Measurements from ENCODE around the gene SPTBN2.

Gene SPTBN2

DNA sequence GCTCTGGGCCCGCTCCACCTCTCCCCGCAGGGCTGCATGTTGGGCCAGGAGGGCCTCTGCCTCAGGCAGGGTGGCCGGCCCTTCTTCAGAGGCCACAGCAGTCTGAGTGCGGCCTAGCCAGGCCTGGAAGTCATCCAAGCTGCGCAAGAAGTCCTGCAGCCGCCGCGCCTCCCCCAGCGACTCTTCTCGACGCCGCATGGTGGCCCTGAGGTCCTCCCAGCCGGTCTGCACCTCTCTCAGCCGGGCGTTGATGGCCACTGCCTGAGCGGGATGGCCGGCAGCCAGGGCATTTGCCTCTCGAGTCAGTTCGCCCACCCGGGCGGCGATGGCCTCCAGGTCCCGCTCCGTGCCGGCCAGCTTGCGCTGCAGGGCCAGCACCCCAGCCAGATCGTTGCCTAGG, 28.3 kb downstream of the SPTBN2 start:
- DNase-seq, result no peak

DNA sequence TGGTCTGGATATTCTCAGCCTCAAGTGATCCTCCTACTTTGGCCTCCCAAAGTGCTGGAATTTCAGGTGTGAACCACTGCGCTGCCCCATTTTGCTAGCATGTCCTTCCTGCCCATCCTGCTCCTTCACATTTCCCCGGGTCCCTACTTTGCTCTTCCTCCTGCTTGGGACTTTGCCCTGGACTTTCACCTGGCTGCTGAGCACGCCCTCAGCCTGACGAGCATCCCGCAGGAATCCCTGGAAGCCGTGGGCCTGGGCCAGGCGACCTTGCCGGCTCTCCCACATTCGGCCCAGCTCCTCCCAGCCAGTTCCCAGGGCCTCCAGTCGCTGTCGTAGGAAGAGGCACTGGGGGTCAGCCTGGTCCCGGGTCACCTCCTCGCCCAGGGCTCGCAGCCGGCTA, 28.7 kb downstream of the SPTBN2 start:
- DNase-seq, result no peak

DNA sequence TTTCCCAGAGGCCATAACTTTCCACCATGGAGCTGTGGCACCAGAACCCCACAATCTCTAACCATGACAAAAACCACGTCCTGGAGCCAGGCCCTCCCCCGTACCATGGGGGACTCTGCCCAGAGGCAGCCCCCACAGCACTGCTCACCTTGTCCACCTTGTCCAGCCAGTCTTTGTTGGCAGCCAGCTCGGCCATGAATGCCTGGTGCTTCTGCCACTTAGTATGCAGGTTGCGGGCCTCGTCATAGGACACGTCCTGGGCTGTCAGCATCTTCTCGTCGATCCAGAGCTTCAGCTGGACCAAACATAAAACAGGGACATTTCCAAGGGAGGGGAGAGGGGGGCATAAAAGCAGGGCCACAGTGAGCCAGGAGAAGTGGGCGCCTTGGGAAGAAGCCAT, 30.5 kb downstream of the SPTBN2 start:
- no peak for DNase-seq

DNA sequence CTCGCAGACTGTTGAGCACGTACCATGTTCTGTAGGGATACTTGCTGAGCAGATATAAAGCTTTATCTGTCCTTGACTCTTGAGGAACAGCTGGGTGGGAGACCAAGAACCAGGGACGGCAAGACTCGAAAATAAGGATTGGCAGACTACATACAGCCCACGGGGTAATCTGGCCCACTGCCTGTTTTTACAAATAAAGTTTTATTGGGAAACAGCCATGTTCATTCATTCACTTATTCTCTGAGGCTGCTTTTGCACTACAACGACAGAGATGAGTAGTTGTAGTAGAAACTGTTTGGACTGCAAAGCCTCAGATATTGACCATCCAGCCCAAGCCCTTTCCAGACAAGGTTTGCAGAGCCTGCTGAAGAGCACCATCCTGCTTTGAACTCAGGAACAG, 31.0 kb downstream of the SPTBN2 start:
- no peak for DNase-seq

GRCh38 chr11:66696146-66696545, 32.9 kb downstream of the SPTBN2 start:
- DNase-seq, result no peak

GRCh38 chr11:66694732-66695207, 34.2 kb downstream of the SPTBN2 start:
- peak; percentile 83 to 84 for DNase-seq

DNA sequence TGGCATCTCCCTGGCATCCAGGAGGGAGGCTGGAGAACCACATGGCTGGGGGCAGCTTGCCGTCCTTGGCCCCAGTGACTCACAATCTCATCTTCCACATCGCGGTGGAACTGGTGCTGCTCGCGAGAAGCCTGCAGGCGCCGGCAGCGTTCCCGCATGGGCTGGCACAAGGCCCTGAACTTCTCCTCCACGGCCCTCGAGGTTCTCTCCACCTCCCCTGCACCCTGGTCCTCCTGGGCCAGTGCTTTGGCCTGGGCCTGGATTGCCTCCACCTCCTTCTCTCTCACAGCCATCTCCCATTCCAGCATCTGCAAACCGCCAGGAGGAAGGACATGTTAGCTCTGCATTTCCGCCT, 35.0 kb downstream of the SPTBN2 start:
- no peak for DNase-seq

DNA sequence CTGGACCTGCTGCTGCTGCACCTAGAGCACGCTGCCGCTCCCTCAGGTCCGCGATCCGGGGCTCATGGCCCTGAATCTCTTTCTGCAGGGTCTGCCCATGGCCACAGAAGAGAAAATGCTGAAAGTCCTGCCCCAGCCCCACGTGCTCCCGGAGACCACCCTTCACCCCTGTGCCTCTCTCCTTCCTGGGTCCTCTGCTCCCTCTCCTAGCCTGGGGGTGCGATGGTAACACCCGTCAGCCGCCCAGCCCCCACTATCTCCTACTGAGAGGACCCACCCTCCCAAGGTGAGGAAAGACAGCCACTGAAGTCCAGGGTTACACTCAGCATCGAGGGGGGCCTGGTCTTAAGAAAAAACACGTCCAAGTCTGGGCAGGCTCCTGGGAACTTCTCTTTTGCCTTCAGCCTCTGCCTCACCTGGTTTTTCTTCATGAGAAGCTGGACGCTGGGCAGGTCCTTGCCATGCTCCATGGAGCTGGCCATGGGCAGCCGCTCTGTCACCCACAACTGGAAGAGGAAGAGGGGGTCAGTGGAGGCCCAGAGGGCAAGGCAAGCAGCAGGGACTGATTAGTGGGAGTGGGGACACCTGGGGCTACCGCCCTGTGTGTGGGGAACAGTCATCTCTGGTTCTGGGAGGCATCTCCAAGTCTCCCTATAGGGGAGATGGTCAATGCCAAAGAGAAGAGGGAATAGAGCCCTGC, 35.5 kb downstream of the SPTBN2 start:
- DNase-seq, result no peak

DNA sequence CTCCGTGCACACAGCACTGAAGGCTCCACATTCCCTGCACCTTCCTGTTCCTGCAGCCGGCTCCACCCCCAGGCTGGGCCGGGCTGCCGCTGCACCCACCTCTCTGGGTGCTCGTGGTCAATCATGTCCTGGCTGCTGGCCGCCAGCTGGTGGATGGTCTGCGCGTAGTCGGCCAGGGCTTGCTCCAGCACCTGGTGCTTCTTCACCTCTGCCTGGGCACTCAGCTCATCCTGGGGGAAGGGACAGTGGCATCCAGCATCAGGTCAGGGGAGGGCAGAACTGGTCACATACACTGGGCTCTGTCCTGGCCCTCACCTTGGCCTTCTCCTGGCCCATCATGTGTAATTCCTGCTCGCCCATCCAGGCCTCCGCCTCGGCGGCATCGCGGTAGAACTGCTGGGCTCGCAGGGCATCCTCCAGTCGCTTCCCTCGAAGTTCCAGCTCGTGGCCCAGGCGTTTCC, 36.1 kb downstream of the SPTBN2 start:
- no peak for DNase-seq

GRCh38 chr11:66692446-66692845, 36.6 kb downstream of the SPTBN2 start:
- no peak for DNase-seq

- no peak for DNase-seq
These were observed 37.6 kb downstream of the SPTBN2 start for GRCh38 chr11:66691311-66691980.

- no peak for DNase-seq
These were observed 39.1 kb downstream of the SPTBN2 start for GRCh38 chr11:66689661-66690590.

DNA sequence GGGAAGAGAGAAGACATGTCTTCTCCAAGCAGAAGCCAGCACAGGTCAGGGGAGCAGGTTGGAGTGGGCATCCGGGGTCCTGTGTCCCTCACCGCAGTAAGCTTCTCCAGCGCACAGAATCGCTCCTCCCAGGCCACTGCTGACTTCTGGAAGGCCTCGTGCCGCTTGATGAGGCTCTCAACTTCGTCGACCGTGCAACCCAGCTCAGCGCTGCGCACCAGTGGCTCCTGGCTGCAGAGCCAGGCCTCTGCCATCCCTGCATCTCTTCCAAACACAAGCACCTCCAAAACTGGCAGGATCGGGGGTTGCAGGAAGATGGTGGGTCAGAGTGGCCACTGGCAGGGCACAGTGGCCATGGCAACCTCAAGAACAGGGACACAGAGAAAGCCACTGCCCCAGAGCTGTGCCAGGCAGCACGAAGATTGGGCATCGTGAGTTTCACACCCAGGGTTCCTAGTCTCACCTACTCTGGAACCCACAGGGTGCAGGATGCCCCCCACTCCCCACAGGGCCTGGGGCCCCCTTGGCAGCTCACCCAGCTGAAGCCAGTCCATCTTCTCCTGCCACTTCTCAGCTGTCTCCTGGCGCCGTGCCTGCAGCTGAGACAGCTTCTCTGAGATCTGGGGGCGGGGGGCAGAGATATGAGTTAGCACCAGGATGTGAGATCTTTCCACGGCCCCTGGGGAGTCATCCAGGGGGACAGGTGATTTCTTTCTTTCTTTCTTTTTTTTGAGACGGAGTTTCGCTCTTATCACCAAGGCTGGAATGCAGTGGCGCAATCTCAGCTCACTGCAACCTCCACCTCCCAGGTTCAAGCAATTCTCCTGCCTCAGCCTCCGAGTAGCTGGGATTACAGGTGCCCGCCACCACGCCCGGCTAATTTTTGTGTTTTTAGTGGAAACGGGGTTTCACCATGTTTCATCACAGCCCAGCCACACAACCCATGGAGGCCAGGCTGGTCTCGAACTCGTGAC, 40.2 kb downstream of the SPTBN2 start:
- no peak for DNase-seq

DNA sequence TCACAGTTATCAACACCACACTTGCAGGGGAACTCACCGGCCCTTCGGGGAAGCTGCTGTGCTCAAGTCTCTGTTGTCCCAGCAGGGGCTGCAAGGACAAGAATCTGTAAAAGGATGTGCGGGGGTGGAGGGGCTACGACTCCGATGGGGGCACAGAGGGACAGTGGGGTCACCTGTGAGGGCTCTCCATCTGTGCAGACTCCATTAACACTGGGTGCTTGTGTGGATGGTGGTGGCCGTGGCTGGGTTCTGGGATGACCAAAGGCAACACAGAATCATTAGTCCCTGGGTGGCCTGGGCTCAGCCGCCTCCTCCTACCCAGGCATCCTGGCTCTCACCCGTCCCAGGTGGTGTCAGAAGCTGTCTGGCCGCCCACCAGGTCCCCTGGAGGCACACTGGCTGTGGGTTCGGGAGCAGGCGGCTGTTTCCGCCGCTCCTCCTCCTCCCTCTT, 41.2 kb downstream of the SPTBN2 start:
- DNase-seq, result no peak

GRCh38 chr11:66686801-66687750, 41.9 kb downstream of the SPTBN2 start:
- no peak for DNase-seq

DNA sequence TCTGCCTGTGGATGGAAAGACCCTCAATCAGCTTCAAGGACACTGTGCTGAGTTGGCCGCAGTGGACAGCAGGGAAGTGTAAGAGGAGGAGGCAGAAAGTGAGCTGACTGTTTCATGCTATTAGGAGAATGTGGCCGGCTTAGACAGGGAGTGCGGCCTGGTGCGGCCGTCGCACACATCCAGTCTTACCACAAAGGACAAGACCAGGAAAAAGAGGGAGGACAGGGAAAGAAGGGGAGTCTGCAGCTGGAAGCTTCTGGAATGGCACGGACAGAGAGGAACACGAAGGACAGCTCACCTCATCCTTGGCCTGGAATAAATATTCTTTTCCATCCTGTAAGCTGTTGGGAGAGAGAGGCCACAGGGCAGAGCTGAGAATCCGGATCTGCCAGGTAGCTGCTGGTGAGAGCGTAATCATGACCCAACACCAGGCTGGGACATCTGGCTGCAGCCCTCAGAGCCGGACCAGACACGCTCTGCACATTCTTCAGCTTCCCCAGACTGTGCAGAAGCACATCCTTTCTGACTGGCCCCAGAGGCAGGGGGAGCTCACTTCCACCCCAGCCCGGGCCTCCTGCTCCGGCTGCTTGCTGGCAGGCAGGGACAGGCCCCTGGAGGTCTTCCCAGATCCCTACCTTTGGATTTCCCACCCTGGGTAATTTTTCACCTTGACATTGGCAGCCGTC, 42.8 kb downstream of the SPTBN2 start:
- DNase-seq, result no peak

DNA sequence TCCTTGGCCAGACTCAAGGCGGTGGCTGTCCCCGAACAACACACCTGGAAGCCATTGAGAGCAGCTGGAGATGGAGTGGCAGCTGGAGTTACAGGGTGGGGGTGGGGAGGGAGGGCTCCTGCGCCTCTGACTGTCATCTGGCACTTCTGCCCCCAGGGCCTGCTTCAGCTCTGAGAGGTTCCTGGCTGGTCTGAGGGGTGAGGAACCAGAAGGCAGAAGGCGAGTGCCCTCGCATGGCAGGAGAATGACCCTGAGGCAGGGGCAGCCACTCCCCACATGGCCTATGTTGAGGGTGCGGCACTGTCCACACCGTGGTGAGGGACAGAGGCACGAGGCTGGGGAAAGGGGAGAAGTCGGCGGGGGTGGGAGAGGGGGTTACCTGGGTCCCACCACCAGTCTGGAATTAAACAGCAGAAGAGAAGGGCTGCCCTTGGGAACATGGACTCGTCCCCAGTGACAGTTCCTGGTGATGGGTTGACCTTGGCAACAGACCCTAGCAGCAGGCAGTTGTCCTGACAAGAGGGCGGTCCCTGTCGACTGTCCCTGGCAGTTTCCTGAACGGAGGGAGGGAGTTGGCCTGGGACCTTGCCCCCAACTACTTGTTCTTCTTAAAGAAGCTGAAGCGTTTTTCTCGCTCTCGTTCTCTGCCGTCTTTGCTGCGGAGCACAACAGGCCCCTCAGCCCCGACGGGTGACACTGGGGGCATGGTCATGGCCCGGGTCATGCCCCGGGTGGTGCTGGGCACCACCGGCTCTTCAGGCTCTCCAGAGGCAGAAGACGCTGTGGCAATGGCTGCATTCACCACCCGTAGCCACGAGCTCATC, 43.5 kb downstream of the SPTBN2 start:
- DNase-seq, result no peak

GRCh38 chr11:66684635-66685034, 44.4 kb downstream of the SPTBN2 start:
- no peak for DNase-seq

DNA sequence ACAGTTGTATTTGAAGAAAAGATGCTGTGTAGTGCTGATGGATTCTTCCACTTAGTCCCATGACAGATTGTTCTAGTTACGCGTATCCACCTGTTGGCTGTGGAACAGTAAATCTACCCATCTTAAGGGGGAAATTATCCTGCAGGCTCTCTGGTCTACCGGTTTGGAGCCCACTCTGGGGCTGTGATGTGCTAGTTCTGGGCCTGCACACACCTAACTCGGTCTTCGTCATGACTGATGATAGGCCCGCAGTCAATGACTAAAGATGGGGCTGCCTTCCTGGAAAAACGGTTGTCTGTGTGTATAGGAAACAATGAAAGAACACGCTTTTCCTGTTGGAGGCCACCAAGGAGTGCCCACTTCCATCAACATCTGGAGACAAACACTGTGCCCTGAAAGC, 45.1 kb downstream of the SPTBN2 start:
- DNase-seq, result no peak
